GM12873 (cell line): ENCODE measurements around the gene DNAH6.

Experiments used
- CTCF ChIP-seq: IDR thresholded peaks from 2 replicates; pipeline ENCODE4 v1.5.1; 2012; ENCODE audit warnings: low read depth, mild to moderate bottlenecking, moderate library complexity, low read length, control low read depth; ENCODE audit not compliant: insufficient read depth; ENCODE audit errors: missing control alignments

DNAH6 gene

GRCh38 chr2:84492571-84492970 lies 23.7 kb upstream of the DNAH6 start:
- TF ChIP-seq CTCF = no peak

GRCh38 chr2:84493514-84493913 lies 22.8 kb upstream of the DNAH6 start:
- no peak for TF ChIP-seq CTCF

- TF ChIP-seq CTCF = no peak
Observed at GRCh38 chr2:84494070-84494469, 22.2 kb upstream of the DNAH6 start.

GRCh38 chr2:84495539-84496146 lies 20.7 kb upstream of the DNAH6 start:
- TF ChIP-seq CTCF = peak; percentile 50

GRCh38 chr2:84496386-84496785 lies 19.9 kb upstream of the DNAH6 start:
- TF ChIP-seq CTCF = no peak

GRCh38 chr2:84497285-84497684 lies 19.0 kb upstream of the DNAH6 start:
- no peak for TF ChIP-seq CTCF

- no peak for TF ChIP-seq CTCF
Observed at GRCh38 chr2:84498150-84498799, 18.0 kb upstream of the DNAH6 start.
